Measurements from ENCODE around the gene ATRIP.
"Not testable (repeated sequence)": the region's sequence is repeated elsewhere in the genome, so short reads cannot be mapped to it uniquely, and the experiment has no call there.

ATRIP gene

GRCh38 chr3:48460517-48460902, 14.0 kb downstream of the ATRIP start:
- 96 to 98% methylated on average over 3 of the region's 3 CpGs for WGBS, 2 experiments
- H3K4me1 ChIP-seq (ENCODE audit: control insufficient read depth, insufficient read depth, low read length), result peaks cover 8% of the 10 kb centered on the region
- no peaks in the 10 kb centered on the region for H3K9me3 ChIP-seq (ENCODE audit: control insufficient read depth, low read length)
- peaks cover 38% of the 10 kb centered on the region for H3K36me3 ChIP-seq (ENCODE audit: control insufficient read depth, insufficient read depth, low read length)
- H3K27ac ChIP-seq (ENCODE audit: insufficient read depth, low read depth, low read length, poor library complexity, severe bottlenecking), result no peak overlapping the region
- no peak overlapping the region for H3K4me3 ChIP-seq (ENCODE audit: insufficient read depth, low read depth, low read length)
- no peaks in the 10 kb centered on the region for H3K27me3 ChIP-seq (ENCODE audit: control insufficient read depth, insufficient read depth, low read length, poor library complexity, severe bottlenecking)

DNA sequence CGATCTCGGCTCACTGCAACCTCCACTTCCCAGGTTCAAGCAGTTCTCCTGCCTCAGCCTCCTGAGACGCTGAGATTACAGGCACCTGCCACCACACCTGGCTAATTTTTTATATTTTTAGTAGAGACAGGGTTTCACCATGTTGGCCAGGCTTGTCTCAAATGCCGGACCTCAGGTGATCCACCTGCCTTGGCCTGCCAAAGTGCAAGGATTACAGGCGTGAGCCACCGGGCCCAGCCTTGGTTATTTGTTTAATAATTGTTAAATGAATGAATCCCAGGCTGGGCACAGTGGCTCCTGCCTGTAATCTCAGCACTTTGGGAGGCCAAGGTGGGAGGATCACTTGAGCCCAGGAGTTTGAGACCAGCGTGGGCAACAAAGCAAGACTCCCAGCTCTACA, 15.2 kb downstream of the ATRIP start:
- H3K4me3 ChIP-seq (ENCODE audit: insufficient read depth, low read depth, low read length); H3K27me3 ChIP-seq (ENCODE audit: control insufficient read depth, insufficient read depth, low read length, poor library complexity, severe bottlenecking); H3K27ac ChIP-seq (ENCODE audit: insufficient read depth, low read depth, low read length, poor library complexity, severe bottlenecking); H3K9me3 ChIP-seq (ENCODE audit: control insufficient read depth, low read length): not testable (repeated sequence)
- Histone ChIP-seq H3K4me1 (ENCODE audit: control insufficient read depth, insufficient read depth, low read length) (peaks cover 19% of the 10 kb centered on the region), H3K36me3 (ENCODE audit: control insufficient read depth, insufficient read depth, low read length) (peaks cover 31% of the 10 kb centered on the region)
- 95 to 96% methylated on average over 7 of the region's 7 CpGs for WGBS, 2 experiments

DNA sequence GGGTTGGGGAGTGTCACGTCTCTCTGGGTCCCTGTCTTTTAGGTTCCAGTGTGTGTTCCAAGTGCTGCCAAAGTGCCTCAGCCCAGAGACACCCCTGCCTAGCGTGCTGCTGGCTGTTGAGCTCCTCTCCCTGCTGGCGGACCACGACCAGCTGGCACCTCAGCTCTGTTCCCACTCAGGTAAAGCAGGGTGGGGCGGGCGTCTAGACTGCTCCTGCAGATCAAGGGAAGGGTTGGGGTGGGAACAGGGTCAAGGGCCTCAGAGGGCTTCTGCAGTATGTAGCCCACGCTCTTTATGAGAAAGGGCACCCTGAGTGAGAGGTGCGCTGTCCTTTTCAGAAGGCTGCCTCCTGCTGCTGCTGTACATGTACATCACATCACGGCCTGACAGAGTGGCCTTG, 17.2 kb downstream of the ATRIP start:
- WGBS, 2 experiments, result 88 to 90% methylated on average over 9 of the region's 9 CpGs
- no peak overlapping the region for H3K27ac ChIP-seq (ENCODE audit: insufficient read depth, low read depth, low read length, poor library complexity, severe bottlenecking)
- H3K27me3 ChIP-seq (ENCODE audit: control insufficient read depth, insufficient read depth, low read length, poor library complexity, severe bottlenecking), result no peaks in the 10 kb centered on the region
- H3K4me3 ChIP-seq (ENCODE audit: insufficient read depth, low read depth, low read length), result no peak overlapping the region
- H3K4me1 ChIP-seq (ENCODE audit: control insufficient read depth, insufficient read depth, low read length), result peaks cover 25% of the 10 kb centered on the region
- H3K9me3 ChIP-seq (ENCODE audit: control insufficient read depth, low read length), result no peaks in the 10 kb centered on the region
- H3K36me3 ChIP-seq (ENCODE audit: control insufficient read depth, insufficient read depth, low read length), result peaks cover 22% of the 10 kb centered on the region

DNA sequence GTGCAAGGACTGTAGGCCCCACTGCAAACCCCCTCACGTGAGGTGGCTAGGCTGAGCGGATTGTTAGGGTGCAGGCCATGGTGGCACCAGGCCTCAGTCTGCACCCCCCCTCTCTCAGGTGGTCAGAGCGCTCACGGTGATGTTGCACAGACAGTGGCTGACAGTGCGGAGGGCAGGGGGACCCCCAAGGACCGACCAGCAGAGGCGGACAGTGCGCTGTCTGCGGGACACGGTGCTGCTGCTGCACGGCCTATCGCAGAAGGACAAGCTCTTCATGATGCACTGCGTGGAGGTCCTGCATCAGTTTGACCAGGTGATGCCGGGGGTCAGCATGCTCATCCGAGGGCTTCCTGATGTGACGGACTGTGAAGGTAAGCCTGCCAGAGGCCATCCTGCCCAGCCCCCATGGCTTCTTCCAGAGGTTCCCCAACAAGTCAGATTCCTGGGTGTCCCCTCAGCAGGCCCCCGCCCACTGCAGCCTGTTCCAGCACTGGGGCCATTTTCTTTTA, 18.2 kb downstream of the ATRIP start:
- H3K27ac ChIP-seq (ENCODE audit: insufficient read depth, low read depth, low read length, poor library complexity, severe bottlenecking), result peak overlapping the region; percentile 99
- H3K36me3 ChIP-seq (ENCODE audit: control insufficient read depth, insufficient read depth, low read length), result peaks cover 12% of the 10 kb centered on the region
- no peaks in the 10 kb centered on the region for H3K9me3 ChIP-seq (ENCODE audit: control insufficient read depth, low read length)
- no peak overlapping the region for H3K4me3 ChIP-seq (ENCODE audit: insufficient read depth, low read depth, low read length)
- H3K4me1 ChIP-seq (ENCODE audit: control insufficient read depth, insufficient read depth, low read length), result peaks cover 25% of the 10 kb centered on the region
- WGBS, 2 experiments, result 95 to 97% methylated on average over 17 of the region's 17 CpGs
- H3K27me3 ChIP-seq (ENCODE audit: control insufficient read depth, insufficient read depth, low read length, poor library complexity, severe bottlenecking), result no peaks in the 10 kb centered on the region

DNA sequence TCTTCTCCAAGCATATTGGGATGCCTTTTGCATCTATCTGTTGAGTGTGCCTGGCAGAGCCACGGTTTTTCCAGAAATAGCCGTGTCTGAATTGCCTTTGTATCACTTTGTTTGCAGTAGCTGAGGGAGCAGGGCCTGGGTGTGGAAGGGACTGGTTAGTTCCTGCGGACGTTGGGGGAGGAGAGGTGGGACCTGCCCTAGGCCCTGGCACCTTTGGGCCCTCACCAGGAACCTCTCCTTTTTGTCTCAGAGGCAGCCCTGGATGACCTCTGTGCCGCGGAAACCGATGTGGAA, 18.6 kb downstream of the ATRIP start:
- WGBS, 2 experiments, result 58 to 67% methylated on average over 7 of the region's 7 CpGs
- Histone ChIP-seq H3K36me3 (ENCODE audit: control insufficient read depth, insufficient read depth, low read length) (peaks cover 8% of the 10 kb centered on the region), H3K27ac (ENCODE audit: insufficient read depth, low read depth, low read length, poor library complexity, severe bottlenecking) (peak overlapping the region; percentile 99), H3K4me3 (ENCODE audit: insufficient read depth, low read depth, low read length) (no peak overlapping the region), H3K4me1 (ENCODE audit: control insufficient read depth, insufficient read depth, low read length) (peaks cover 25% of the 10 kb centered on the region), H3K27me3 (ENCODE audit: control insufficient read depth, insufficient read depth, low read length, poor library complexity, severe bottlenecking) (no peaks in the 10 kb centered on the region), H3K9me3 (ENCODE audit: control insufficient read depth, low read length) (no peaks in the 10 kb centered on the region)

- H3K27ac ChIP-seq (ENCODE audit: insufficient read depth, low read depth, low read length, poor library complexity, severe bottlenecking), result peak overlapping the region; percentile 99
- H3K27me3 ChIP-seq (ENCODE audit: control insufficient read depth, insufficient read depth, low read length, poor library complexity, severe bottlenecking), result no peaks in the 10 kb centered on the region
- peaks cover 2% of the 10 kb centered on the region for H3K36me3 ChIP-seq (ENCODE audit: control insufficient read depth, insufficient read depth, low read length)
- no peak overlapping the region for H3K4me3 ChIP-seq (ENCODE audit: insufficient read depth, low read depth, low read length)
- H3K4me1 ChIP-seq (ENCODE audit: control insufficient read depth, insufficient read depth, low read length), result peaks cover 28% of the 10 kb centered on the region
- WGBS, 2 experiments, result 54 to 56% methylated on average over 21 of the region's 21 CpGs
- no peaks in the 10 kb centered on the region for H3K9me3 ChIP-seq (ENCODE audit: control insufficient read depth, low read length)
These were observed 19.2 kb downstream of the ATRIP start for GRCh38 chr3:48465531-48466378.

DNA sequence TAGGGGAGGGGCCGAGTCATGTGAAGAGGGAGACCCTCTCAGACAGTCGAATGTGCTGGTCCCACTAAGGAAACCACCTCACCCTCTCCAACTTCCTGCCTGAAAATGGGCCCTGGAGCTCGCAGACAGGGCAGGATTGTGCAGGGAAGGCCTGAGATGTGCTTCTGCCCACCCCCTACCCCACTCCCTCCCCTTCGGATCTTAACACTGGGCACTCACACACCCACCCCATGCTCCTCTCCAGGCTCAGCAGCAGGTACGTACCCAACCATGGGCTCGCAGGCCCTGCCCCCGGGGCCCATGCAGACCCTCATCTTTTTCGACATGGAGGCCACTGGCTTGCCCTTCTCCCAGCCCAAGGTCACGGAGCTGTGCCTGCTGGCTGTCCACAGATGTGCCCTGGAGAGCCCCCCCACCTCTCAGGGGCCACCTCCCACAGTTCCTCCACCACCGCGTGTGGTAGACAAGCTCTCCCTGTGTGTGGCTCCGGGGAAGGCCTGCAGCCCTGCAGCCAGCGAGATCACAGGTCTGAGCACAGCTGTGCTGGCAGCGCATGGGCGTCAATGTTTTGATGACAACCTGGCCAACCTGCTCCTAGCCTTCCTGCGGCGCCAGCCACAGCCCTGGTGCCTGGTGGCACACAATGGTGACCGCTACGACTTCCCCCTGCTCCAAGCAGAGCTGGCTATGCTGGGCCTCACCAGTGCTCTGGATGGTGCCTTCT, 20.0 kb downstream of the ATRIP start:
- H3K9me3 ChIP-seq (ENCODE audit: control insufficient read depth, low read length), result no peaks in the 10 kb centered on the region
- 92 to 93% methylated on average over 19 of the region's 19 CpGs for WGBS, 2 experiments
- no peaks in the 10 kb centered on the region for H3K36me3 ChIP-seq (ENCODE audit: control insufficient read depth, insufficient read depth, low read length)
- peak overlapping the region; percentile 99 for H3K27ac ChIP-seq (ENCODE audit: insufficient read depth, low read depth, low read length, poor library complexity, severe bottlenecking)
- no peaks in the 10 kb centered on the region for H3K27me3 ChIP-seq (ENCODE audit: control insufficient read depth, insufficient read depth, low read length, poor library complexity, severe bottlenecking)
- H3K4me1 ChIP-seq (ENCODE audit: control insufficient read depth, insufficient read depth, low read length), result peaks cover 28% of the 10 kb centered on the region
- H3K4me3 ChIP-seq (ENCODE audit: insufficient read depth, low read depth, low read length), result no peak overlapping the region

GRCh38 chr3:48467110-48467454, 20.5 kb downstream of the ATRIP start:
- Histone ChIP-seq H3K4me1 (ENCODE audit: control insufficient read depth, insufficient read depth, low read length) (peaks cover 31% of the 10 kb centered on the region), H3K27ac (ENCODE audit: insufficient read depth, low read depth, low read length, poor library complexity, severe bottlenecking) (no peak overlapping the region), H3K36me3 (ENCODE audit: control insufficient read depth, insufficient read depth, low read length) (no peaks in the 10 kb centered on the region), H3K27me3 (ENCODE audit: control insufficient read depth, insufficient read depth, low read length, poor library complexity, severe bottlenecking) (no peaks in the 10 kb centered on the region), H3K9me3 (ENCODE audit: control insufficient read depth, low read length) (no peaks in the 10 kb centered on the region), H3K4me3 (ENCODE audit: insufficient read depth, low read depth, low read length) (no peak overlapping the region)
- 96% methylated on average over 9 of the region's 9 CpGs for WGBS, 2 experiments

- Histone ChIP-seq H3K9me3 (ENCODE audit: control insufficient read depth, low read length) (no peaks in the 10 kb centered on the region), H3K27ac (ENCODE audit: insufficient read depth, low read depth, low read length, poor library complexity, severe bottlenecking) (no peak overlapping the region), H3K4me1 (ENCODE audit: control insufficient read depth, insufficient read depth, low read length) (peaks cover 32% of the 10 kb centered on the region), H3K27me3 (ENCODE audit: control insufficient read depth, insufficient read depth, low read length, poor library complexity, severe bottlenecking) (no peaks in the 10 kb centered on the region), H3K4me3 (ENCODE audit: insufficient read depth, low read depth, low read length) (no peak overlapping the region), H3K36me3 (ENCODE audit: control insufficient read depth, insufficient read depth, low read length) (no peaks in the 10 kb centered on the region)
- 91 to 95% methylated on average over 7 of the region's 7 CpGs for WGBS, 2 experiments
These were observed 21.1 kb downstream of the ATRIP start for GRCh38 chr3:48467473-48468267.

- 94 to 96% methylated on average over 8 of the region's 8 CpGs for WGBS, 2 experiments
- no peak overlapping the region for H3K27ac ChIP-seq (ENCODE audit: insufficient read depth, low read depth, low read length, poor library complexity, severe bottlenecking)
- no peaks in the 10 kb centered on the region for H3K36me3 ChIP-seq (ENCODE audit: control insufficient read depth, insufficient read depth, low read length)
- H3K9me3 ChIP-seq (ENCODE audit: control insufficient read depth, low read length), result no peaks in the 10 kb centered on the region
- H3K4me1 ChIP-seq (ENCODE audit: control insufficient read depth, insufficient read depth, low read length), result peaks cover 39% of the 10 kb centered on the region
- no peaks in the 10 kb centered on the region for H3K27me3 ChIP-seq (ENCODE audit: control insufficient read depth, insufficient read depth, low read length, poor library complexity, severe bottlenecking)
- H3K4me3 ChIP-seq (ENCODE audit: insufficient read depth, low read depth, low read length), result no peak overlapping the region
These were observed 21.8 kb downstream of the ATRIP start for GRCh38 chr3:48468329-48468731.
